SHP77 (cell line): Measurements from ENCODE around the gene BHLHE41.

Experiments used
- DNase-seq, 2 experiments: peaks; one replicate each; lab custom pipeline; 2025; lab: John Stamatoyannopoulos, UW

BHLHE41 gene

GRCh38 chr12:26134540-26134939 is 9.7 kb upstream of the BHLHE41 start:
- no peak for DNase-seq

- no peak for DNase-seq
Measured at GRCh38 chr12:26133521-26133920, 8.7 kb upstream of the BHLHE41 start.

- no peak for DNase-seq
Measured at GRCh38 chr12:26132866-26133265, 8.0 kb upstream of the BHLHE41 start.

GRCh38 chr12:26131936-26132335 is 7.1 kb upstream of the BHLHE41 start:
- DNase-seq, result no peak

GRCh38 chr12:26130728-26131127 is 5.9 kb upstream of the BHLHE41 start:
- DNase-seq, result no peak

GRCh38 chr12:26128168-26128567 is 3.3 kb upstream of the BHLHE41 start:
- DNase-seq, result no peak

- no peak for DNase-seq
Measured at GRCh38 chr12:26127404-26127803, 2.6 kb upstream of the BHLHE41 start.

GRCh38 chr12:26126340-26127284 is 1.8 kb upstream of the BHLHE41 start:
- DNase-seq, result peak; percentile 81 to 88

GRCh38 chr12:26125400-26126339 is 833 bp upstream of the BHLHE41 start:
- DNase-seq, result peak; percentile 78 to 80

GRCh38 chr12:26123482-26123980 is 1.3 kb downstream of the BHLHE41 start:
- no peak for DNase-seq

GRCh38 chr12:26122681-26123481 is 2.0 kb downstream of the BHLHE41 start:
- DNase-seq, result no peak

- DNase-seq, result peak in 1 of 2 experiments; percentile 44
Measured at GRCh38 chr12:26122061-26122680, 2.7 kb downstream of the BHLHE41 start.

GRCh38 chr12:26121323-26122060 is 3.3 kb downstream of the BHLHE41 start:
- DNase-seq, result no peak

GRCh38 chr12:26120561-26121274 is 4.1 kb downstream of the BHLHE41 start:
- no peak for DNase-seq

- DNase-seq, result peak; percentile 42
Measured at GRCh38 chr12:26119391-26119989, 5.3 kb downstream of the BHLHE41 start.

- DNase-seq, result no peak
Measured at GRCh38 chr12:26118308-26118707, 6.5 kb downstream of the BHLHE41 start.

- DNase-seq, result no peak
Measured at GRCh38 chr12:26116829-26117715, 7.8 kb downstream of the BHLHE41 start.

- no peak for DNase-seq
Measured at GRCh38 chr12:26114720-26115401, 10.0 kb downstream of the BHLHE41 start.
